Measurements from ENCODE around the gene DNAAF3.

DNAAF3 gene

DNA sequence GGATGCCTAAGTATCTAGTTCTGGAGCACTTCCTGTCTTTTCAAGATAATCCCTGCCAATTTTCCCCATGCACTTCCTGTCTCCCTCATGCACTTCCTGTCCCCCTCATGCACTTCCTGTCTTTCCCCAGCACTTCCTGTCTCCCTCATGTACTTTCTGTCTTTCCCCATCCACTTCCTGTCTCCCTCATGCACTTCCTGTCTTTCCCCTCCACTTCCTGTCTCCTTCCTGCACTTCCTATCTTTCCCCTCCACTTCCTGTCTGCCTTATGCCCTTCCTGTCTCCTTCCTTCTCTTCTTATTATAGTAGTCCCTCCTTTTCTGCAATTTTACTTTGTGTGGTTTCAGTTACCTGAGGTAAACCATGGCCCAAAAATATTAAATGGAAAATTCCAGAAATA lies 14.4 kb downstream of the DNAAF3 start:
- DNase-seq, result no peak

DNA sequence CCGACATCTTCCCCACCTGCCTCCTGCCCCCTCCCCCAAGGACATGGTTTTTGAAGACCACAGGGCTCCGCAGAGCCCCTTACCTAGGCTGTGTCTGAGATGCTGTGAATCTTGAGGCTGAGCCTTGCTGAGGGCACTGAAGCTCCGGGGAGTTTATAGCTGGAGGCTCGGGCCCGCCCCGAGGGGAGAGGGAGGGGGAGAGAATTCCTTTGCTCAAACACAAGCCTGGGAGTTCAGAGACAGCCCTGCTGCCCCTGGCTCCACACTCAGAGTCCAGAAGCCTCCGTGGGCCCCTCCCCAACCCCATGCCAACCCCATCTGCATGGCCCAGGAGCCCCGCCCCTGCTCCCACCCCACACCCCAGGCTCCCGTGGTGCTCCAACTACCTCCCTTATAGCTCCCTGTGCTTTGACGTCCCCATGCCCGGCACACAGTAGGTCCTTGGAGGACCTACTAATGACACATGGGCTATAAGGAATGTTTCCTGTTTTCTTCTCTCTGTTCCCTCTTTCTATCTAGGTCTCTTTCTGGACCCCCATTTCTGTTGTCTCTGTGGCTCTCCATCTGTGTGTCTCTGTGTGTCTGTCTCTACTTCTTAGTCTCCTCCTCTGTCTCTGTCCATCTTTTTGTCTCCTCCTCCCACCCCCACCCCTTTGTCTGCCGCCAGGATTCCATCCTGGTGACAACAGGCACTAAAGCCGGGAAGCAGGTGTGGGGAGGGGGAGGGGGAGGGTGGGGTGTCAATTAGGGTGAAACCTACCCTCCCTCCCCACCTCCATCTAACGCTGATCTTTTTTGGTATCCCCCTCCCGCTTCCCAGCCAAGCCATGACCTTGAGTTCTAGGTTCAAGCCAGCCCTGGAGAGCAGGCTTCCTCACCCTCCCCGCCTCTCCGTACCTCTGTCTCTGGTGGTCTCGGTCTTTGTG lies 17.1 kb downstream of the DNAAF3 start, which contains the start of gene TNNT1:
TSS of gene TNNT1 (minus strand) at position 129 of the 926 bp plus-strand sequence. CDS start 2,049 bp downstream, outside the sequence.
- no peak for DNase-seq

DNA sequence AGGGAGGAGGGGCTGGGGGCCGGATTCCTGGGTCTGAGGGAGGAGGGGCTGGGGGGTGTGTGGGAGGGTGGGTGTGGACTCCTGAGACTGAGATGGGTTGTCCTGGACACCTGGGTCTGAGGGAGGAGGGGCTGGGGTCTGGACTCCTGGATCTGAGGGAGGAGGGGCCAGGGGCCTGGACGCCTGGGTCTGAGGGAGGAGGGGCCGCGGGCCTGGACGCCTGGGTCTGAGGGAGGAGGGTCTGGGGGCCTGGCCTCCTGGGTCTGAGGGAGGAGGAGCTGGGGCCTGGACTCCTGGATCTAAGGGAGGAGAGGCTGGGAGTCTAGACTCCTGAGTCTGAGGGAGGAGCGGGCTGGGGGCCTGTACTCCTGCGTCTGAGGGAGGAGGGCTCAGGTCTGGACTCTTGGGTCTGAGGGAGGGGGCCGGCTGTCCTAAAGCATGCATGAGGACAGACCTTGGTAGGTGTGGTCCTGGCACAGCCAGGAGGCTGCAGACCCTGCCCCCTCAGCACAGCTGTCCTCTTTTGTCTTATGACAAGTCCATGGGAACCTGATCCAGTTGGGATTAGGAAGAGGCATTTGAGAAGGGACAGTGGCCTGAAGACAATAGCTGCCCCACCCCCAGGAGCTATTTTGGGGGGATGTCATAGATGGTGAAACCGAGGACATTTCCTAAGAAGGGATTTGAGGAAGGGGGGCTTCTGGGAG lies 18.7 kb downstream of the DNAAF3 start:
- no peak for DNase-seq

DNA sequence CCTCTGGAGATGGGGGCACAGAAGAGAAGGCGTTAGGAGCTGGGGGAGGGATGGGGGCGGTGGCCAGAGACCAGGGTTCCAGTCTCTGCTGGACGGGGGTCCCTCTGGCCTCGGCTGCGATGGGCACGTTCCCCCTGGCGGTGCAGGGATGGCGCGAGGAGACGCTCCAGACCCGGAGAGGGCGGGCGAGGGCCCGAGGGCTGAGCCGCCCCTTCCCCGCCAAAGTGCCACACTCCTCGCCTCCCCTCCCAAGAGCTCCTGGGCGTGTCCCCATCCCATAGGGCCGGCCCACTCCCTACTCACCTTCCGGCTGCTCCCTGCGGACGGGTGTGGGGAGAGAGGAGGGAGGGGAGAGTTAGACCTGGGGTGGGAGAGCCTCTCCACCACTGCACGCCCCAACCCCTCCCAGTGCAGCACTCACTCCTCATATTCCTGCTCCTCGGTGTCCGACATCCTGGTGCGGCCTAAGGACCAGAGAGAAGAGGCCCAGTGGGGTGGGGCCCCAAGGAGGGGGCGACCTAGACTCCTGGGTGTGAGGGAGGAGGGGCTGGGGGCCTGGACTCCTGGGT lies 19.6 kb downstream of the DNAAF3 start:
- DNase-seq, result no peak

DNA sequence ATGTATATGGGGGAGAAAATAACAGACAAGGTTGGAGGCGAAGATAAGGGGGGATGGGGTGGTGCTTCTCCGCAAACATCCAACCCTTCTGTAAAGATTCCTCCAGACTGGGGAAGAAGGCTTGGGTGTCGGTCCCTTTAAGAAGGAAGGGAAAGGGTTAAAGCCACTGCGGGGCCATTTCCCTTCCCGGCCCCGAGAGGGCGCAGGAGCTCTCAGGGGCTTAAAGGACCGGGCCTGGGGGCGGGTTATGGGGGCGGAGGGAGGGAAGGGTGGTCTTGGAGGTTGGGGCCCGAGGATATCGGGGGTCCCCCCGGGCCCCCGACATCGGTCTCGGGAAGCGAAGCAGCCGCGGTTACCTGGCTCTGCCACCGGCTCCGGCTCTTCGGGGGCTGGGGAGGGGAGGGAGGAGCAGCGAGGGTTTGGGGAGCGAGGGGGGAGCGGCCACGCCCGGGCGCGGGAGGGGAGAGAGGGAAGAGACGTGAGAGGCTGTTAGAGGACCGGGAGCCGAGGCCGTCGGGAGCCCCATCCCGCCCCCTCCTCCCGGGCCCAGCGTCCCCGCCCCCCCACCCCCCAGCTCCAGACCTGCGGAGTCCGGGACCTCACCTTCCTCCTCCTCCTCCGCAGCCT lies 20.2 kb downstream of the DNAAF3 start:
- DNase-seq, result peak; percentile 23

DNA sequence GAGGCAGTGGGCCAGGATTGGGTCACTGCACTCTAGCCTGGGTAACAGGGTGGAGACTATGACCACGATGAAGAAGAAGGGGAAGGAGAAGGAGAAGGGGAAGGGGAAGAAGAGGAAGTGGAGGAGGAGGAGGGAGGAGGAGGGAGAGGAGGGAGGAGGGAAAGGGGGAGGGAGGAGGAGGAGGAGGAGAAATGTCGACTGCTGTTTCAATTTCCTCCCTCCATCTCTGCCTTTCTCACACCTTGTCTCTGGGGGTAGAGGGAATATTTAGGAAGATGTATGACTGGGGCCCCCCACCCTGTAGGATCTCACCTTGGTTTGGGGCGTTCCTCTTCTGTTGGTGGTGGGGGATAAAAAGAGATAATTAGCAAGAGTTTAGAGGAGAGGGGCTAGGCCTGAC lies 21.2 kb downstream of the DNAAF3 start:
- no peak for DNase-seq

DNA sequence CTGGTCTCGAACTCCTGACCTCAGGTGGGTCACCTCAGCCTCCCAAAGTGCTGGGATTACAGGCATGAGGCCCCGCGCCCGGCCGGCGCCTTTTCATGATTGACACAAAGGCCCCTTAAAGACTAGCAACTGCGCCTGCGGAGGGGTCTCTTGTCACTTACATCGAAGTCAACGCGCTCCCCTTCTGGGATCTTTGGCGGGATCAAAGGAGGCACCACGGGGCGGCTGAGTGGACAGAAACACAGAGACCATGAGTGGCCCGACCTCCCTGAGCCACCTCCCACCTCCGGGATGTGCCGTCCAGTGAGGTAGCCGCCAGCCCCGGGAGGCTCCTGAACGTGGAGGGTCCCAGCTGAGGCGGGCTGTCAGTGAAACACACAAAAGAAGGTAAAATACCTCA lies 24.7 kb downstream of the DNAAF3 start:
- no peak for DNase-seq

DNA sequence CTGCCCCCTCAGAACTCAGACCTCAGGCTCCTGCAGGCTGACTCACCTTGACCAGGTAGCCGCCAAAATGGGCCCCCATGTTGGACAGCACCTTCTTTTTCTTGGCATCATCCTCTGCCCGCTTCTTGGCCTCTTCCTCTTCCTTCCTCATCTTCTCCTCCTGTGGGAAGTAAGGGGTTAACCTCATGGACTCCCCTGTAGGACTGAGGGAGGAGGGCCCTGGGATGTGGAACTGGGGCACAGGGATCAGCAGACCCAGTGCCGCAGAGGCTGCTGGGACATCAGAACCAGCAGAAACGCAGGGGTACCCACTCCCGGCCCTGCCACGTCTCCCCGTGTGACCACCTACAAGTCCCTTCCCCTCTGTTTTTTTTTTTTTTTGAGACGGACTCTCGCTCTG lies 28.5 kb downstream of the DNAAF3 start:
- no peak for DNase-seq

DNA sequence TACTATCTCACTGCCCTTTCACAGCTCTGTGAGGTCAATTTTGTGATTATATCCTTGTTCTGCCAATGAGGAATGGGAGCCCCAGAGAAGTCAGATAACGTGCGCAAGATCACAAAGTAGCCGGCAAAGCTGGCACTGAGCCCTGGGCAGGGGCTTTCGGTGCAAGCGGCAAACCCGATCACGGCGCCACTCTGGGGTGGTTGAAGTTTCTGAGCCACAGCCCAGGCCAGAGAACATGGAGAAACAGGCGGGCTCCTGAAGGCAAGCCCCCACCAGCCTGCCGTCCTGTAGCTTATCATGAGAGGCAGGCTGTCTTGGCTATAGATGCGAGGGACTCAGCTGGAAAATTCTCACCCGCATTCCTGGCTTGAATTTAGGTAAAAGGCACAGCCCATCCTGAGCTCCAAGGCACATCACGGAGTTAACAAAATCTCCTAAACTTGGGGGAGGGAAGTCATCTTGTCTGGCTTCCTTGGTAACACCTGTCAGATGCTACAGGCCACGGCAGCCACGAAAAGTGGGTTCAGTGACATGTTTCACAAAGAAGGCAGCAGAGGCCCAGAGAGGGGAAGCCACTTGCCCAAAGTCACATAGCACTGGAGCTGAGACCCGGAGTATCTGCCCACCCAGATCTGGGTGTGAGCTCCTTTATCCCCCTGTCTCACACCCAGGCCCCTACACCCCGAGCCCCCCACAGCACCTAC lies 29.9 kb downstream of the DNAAF3 start:
- no peak for DNase-seq

DNA sequence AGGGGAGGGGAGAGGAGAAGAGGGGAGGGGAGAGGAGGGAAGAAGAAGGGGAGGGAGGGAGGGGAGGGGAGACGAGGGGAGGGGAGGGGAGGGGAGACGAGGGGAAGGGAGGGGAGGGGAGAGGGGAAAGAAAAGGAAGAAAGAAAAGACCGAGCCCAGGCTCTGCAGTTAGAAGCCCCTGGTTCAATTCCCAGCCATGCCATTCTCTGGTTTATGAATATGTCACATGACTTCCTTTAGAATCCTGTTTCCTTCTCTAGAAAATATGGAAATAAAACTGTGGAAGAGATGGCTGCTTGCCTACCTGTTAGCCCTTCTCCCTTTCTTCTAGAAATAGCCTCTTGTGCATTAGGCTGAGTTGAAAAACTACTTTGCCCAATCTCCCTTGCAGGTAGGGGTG lies 31.7 kb downstream of the DNAAF3 start:
- DNase-seq, result no peak

DNA sequence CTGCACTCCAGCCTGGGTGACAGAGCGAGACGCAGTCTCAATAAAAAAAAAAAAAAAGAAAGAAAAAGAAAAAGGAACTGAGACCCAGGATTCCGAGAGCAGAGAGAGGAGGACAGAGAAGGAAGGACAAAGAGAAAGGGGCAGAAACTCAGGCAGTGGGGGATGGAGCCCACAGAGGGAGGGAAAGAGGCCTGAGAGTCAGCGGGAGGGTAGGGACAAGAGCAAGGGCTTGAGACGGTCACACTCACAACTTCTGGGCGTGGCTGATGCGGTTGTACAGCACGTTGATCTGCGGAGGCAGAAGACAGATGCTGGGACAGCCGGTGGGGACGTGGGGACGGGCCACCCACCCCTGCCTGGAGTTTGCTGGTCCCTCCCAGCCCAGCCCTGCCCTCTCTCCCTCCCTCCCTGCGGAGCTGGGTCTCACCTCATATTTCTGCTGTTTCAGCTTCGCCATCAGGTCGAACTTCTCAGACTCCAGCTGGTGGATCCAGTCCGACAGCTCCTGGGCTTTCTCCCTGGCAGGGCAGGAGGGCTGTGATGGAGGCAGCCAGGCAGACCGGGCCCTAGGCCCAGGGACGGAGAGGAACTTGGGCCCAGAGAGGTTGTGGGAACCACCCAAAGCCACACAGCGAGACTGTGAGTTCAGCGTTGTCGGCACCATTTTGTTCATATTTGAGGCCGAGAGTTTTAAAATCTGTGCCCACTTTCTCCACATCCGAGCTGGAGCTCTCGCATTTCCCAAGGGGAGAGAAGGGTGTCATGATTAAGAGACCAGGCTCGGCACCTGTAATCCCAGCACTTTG lies 32.6 kb downstream of the DNAAF3 start:
- no peak for DNase-seq

DNA sequence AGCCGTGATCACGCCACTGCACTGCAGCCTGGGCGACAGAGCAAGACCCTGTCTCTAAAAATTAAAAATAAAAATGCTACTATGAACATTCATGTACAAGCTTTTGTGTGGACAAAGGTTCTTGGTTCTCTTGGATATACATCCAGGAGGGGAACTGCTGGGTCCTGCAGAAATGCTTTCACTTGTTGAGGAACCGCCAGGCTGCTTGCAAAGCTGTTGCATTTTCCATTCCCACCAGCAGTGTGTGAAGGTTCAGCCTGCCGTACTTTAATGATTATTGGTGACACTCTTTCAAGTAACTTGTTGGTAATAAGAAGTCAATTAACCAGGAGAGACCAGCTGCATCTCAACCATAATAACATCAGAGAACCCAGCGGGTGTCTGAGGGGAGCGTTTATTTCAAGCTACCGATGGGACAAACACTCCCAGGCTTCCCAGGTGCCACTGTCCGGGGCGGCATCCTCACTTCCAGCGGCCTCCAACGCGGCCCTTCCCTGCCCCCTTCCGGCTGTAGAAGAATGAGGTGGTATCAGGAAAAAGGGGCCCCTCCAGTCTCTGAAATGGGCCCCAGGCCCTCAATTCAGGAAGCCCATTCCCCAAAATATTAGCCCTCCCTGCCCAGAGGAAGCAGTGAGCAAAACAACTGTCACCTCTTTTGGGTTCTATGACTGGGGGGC lies 33.8 kb downstream of the DNAAF3 start:
- DNase-seq, result no peak

DNA sequence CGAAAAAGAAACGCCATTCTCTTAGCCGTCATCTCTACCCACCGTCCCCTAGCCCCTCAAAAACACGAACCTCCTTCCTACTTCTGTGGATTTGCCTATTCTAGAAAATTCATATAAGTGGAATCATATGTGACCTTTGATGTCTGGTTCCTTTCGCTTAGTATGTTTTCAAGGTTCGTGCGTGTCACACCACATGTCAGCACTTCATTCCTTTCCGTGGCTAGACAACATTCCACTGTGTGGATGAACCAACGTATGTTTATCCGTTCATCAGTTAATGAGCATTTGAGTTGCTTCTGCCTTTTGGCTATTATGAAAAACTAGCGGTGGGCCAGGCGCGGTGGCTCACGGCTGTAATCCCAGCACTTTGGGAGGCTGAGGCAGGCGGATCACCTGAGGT lies 35.0 kb downstream of the DNAAF3 start:
- no peak for DNase-seq

DNA sequence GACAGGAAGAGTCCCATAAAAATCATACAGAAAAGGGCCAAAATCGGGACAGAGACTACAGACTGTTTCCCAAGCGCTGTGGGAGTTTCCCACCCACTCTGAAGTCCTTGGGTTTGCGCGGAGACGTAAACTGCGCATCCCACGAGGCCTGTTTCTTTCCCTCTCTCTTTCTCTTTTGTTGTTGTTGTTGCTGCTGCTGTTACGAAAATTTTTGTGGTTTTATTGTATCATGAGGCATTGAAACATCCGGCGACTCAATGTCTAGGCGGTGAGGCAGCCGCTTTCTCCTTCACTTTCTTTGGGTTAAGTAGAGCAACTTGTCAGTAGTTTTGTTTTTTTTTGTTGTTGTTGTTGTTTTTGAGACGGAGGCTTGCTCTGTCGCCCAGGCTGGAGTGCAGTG lies 47.4 kb downstream of the DNAAF3 start:
- no peak for DNase-seq

DNA sequence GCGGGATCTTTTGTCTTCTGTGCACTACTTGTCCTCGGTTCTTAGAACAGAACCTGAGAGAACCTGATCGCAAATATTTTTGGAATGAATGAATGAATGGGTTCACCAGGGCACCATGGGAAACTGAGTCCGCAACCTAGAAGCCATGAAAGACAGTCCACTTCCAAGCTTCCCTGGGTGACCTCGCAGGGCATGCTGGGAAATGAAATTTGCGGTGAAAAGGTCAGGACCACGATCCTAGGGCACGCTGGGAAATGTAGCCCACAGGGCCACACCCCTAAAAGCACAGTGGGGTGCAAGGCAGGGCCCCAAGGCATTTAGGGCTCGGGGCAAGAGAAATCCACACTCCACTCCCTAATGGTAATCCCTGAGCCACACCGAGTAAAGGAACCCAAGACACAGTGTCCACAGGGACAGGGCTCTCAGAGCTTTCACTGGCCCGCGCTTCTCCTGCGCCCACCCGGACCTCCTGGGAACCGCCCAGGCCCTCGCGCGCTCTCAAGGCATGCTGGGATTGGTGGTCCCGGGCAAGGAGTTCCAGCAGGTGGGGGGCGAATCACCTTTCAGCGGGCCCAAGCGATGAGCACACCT lies 47.9 kb downstream of the DNAAF3 start:
- peak; percentile 59 for DNase-seq

DNA sequence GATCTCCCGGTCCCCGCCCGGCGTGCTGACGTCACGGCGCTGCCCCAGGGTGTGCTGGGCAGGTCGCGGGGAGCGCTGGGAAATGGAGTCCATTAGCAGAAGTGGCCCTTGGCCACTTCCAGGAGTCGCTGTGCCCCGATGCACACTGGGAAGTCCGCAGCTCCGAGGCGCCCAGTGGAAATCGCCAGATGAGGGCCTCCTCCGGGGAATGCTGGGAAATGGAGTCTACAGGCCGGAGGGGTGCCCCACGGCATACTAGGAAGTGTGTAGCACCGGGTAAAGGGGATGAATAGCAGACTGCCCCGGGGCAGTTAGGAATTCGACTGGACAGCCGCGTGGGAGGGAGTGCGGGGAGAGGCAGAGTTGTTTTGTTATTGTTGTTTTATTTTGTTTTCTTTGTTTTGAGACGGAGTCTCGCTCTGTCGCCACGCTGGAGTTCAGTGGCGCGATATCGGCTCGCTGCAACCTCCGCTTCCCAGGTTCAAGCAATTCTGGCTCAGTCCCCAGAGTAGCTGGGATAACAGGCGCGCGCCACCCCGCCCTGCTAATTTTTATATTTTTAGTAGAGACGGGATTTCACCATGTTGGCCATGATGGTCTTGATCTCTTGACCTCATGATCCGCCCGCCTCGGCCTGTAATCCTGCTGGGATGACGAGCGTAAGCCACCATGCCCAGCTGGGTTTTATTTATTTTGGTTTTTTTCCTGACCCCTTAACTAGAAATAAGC lies 48.6 kb downstream of the DNAAF3 start:
- peak; percentile 98 for DNase-seq

DNA sequence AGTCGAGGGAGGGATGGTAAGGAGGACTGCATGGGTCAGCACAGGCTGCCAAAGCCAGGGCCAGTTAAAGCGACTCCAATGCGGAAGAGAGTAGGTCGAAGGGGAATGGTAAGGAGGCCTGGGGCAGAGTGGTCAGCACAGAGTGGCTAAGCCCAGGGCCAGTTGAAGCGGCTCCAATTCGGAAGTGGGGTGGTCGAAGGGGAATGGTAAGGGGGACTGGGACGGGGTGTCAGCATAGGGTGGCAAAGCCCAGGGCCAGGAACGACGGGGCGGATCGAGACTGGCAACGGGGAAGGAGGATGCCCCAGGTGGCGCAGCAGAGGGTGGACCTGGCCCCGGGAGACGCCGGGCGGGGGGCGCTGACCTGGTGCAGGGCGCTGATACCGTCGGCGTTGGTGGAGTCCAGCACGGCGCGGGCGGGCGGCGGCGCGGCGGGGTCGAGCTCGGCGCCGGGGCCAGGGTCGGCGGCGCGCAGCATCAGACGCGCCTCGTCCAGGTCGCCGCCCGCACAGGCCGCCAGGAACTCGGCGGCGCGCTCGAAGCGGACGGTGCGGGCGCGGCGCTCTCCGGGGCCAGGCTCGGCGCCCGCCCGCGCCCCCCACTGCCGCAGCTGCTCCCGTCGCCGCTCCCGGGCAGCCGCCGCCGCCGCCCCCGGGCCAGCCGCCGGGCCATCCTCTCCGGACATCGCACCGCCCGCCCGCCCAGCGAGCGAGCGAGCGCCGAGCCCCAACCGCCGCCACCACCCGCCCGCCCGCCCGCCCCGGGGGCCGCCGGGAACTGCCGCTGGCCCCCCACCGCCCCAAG lies 49.4 kb downstream of the DNAAF3 start, which contains the start of gene PPP1R12C:
TSS of gene PPP1R12C (minus strand) at position 779 of the 804 bp plus-strand sequence. CDS start at position 685, 94 bp downstream.
- DNase-seq, result peak; percentile 24

DNA sequence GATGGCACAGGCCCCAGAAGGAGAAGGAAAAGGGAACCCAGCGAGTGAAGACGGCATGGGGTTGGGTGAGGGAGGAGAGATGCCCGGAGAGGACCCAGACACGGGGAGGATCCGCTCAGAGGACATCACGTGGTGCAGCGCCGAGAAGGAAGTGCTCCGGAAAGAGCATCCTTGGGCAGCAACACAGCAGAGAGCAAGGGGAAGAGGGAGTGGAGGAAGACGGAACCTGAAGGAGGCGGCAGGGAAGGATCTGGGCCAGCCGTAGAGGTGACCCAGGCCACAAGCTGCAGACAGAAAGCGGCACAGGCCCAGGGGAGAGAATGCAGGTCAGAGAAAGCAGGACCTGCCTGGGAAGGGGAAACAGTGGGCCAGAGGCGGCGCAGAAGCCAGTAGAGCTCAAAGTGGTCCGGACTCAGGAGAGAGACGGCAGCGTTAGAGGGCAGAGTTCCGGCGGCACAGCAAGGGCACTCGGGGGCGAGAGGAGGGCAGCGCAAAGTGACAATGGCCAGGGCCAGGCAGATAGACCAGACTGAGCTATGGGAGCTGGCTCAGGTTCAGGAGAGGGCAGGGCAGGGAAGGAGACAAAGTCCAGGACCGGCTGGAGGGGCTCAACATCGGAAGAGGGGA lies 50.1 kb downstream of the DNAAF3 start:
- peak; percentile 78 for DNase-seq

Data from stimulated activated CD4-positive, alpha-beta T cell treated with anti-CD3 and anti-CD28 coated beads, Interleukin-15, amount 100 ng/mL, for 24 hours (primary cell).